ENCODE measurements around the gene TRABD2B.

DNA sequence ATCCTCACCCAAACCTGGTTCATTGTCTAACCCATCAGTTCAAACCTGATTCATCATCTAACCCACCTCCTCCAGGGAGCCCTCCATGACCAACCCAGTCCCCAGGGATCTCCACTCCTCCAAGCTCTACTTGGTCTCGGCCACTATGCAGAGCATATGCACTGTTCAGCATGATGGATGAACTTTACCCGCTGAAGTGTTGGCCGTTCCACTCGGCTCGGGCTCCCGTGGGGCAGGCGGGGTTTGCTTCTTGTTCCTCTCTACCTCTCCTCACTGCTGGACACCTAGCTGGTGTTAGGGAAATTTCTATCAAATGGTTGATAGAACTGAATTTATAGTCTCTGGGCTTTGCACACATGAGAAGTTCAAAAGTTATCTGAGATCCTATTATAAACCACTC is 111.0 kb downstream of the TRABD2B start:
- TF ChIP-seq, protein P1, sequence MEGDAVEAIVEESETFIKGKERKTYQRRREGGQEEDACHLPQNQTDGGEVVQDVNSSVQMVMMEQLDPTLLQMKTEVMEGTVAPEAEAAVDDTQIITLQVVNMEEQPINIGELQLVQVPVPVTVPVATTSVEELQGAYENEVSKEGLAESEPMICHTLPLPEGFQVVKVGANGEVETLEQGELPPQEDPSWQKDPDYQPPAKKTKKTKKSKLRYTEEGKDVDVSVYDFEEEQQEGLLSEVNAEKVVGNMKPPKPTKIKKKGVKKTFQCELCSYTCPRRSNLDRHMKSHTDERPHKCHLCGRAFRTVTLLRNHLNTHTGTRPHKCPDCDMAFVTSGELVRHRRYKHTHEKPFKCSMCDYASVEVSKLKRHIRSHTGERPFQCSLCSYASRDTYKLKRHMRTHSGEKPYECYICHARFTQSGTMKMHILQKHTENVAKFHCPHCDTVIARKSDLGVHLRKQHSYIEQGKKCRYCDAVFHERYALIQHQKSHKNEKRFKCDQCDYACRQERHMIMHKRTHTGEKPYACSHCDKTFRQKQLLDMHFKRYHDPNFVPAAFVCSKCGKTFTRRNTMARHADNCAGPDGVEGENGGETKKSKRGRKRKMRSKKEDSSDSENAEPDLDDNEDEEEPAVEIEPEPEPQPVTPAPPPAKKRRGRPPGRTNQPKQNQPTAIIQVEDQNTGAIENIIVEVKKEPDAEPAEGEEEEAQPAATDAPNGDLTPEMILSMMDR (IDR thresholded peaks at IDR 0.05): no peak
- no peak for TF ChIP-seq POLR2A (IDR thresholded peaks at IDR 0.05)

Measured in lower leg skin (tissue), 3 donors.